T47D (cell line): Measurements from ENCODE around the gene ARHGAP8.
"Not testable (repeated sequence)": the region's sequence is repeated elsewhere in the genome, so short reads cannot be mapped to it uniquely, and the experiment has no call there.

Source experiments
- DNase-seq, 2 experiments: peaks; one replicate each; pipeline versions ENCODE4 v3.0.0 to v3.0.0-alpha.2; 2011 to 2012; ENCODE audit warnings: low read depth in 1 of 2, low spot score in 1 of 2
- JUND ChIP-seq: IDR thresholded peaks from 2 replicates; pipeline ENCODE4 v1.6.1; 2012; ENCODE audit warnings: low read depth
- in situ Hi-C: cut with HindIII; loops from 2 replicates; pipeline ENCODE4 v1.10.0; 2016; ENCODE audit warnings: low sequenced_read_pairs, low pct_unique_long_range_greater_than_20kb

ARHGAP8 gene

DNA sequence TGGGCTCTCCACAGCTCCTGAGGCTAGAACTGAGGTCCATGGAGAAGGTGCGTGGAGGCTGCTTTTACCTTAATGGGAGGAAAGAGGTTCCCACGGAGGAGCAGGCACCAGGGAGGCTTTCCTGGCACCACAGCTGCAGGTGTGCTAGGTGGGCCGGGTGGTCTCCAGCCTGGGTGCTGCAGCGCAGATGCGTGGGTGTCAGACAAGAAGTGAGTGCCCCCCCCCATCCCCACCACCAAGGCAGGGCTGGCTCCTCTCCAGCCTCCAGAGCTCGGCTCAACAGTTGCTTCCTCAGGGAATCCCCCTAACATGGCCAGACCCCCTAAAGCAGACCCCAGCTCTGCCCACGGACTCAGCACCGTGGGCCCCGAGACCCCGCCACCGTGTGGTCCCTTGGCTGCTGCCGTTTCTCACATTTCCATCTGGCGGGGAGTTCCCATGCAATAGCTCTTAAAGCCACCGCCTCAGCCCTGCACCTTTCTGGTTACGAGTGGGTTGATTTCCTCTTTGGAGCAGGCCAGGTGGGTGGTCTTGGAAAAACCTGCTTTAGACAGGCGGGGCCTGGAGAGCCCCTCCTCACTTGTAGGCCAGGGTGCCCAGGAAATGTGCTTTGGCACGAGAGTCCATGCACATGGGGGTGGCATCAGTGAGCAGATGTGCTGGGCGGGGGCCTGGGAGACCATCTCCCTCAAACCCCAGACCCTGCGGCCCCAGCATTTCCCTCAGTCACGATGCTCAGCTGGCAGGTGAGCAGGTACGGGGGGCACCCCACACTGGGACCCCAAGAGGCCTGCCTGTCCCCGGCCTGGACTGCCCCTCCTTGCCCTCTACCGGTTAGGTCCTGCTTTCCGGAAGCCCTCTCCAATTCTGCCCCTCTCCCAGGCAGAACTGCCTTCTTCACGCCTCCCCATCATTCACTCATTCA, 93.7 kb downstream of the ARHGAP8 start:
- no peak for DNase-seq
- no peak for TF ChIP-seq JUND
- in situ Hi-C loops = no loop called here

DNA sequence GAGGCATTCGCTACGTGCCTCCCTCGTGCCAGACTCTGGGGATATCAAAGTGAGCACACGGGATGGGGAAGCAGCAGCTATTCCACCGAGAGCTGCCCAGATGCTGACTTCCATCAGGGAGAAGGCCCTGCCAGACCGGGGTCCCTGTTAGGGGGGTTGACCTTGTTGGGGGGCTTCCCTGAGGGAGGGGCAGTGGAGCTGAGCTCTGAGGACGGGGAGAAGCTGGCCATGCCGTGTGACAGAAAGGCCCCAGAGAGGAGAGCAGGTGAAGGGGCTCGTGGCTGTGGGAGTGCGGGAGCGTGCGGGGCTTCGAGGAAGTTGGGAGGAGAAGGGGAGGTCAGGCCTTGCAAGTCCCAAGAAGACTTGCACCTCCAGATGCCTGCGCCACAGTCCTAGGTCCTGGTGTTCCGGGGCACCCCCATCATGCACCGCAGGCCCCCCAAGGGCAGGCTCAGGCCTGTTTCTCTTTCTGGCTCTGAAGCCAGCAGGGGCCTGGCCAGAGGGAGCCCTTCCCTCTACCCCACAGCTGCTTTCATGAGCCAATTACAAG, 94.4 kb downstream of the ARHGAP8 start:
- no peak for DNase-seq
- in situ Hi-C loops = no loop called here
- TF ChIP-seq JUND = no peak

DNA sequence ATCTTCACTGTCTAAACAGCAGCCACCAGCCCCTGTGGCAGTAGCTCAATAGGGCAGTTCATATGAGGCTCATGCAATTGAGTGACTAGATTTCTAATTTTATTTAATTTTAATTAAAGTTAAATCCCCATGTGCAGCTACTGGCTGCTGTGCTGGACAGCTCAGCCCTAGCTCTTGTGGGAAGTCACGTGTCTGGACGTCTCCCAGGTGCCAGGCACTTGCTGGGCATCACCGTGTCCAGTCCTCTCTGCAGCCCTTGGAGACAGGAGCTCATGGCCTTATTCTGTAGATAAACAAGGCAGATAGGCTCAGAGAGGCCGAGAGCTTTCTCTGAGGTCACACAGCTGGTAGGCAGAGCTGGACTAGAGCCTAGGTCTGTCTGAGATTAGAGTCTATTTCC, 95.0 kb downstream of the ARHGAP8 start:
- in situ Hi-C loops = no loop called here
- no peak for TF ChIP-seq JUND
- DNase-seq = no peak

DNA sequence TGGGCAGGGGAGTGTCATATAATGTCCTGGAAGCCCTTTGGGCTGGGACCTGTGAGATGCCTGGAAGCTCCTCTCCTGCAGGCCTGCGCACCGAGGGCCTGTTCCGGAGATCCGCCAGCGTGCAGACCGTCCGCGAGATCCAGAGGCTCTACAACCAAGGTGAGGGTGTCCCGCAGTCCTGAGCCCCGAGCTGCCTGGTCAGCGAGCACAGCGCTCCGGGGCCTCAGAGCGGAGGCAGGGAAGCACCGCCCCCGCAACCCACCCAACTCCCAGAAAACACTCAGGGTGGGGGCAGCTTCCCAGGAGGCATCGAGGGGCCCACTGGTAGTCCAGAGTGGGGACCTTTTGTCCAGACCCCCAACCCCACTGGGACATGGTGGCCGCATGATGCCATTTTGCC, 95.5 kb downstream of the ARHGAP8 start:
- DNase-seq = no peak
- no peak for TF ChIP-seq JUND
- in situ Hi-C loops = no loop called here

DNA sequence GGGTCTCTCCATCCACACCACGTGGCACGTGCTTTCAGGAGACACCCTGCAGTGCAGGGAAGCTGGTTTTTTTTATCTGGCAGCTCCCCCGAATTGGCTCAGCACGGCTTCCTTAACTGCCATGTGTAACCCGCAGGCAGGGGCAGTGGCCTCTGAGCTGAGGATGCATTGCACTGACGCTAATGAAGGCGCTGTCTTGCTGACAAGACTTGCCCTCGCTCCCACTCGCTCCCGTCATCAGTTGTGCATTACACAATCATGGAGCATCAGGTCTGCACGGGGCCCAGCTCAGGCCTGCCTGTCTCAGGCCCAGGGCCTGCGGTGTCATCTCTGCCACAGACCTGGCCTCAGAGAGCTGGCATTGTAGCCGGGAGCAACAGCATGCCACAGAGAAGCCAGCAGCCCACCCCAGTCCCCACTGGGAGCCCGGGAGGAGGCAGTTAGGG, 95.9 kb downstream of the ARHGAP8 start:
- DNase-seq = no peak
- TF ChIP-seq JUND = no peak
- in situ Hi-C loops = no loop called here

DNA sequence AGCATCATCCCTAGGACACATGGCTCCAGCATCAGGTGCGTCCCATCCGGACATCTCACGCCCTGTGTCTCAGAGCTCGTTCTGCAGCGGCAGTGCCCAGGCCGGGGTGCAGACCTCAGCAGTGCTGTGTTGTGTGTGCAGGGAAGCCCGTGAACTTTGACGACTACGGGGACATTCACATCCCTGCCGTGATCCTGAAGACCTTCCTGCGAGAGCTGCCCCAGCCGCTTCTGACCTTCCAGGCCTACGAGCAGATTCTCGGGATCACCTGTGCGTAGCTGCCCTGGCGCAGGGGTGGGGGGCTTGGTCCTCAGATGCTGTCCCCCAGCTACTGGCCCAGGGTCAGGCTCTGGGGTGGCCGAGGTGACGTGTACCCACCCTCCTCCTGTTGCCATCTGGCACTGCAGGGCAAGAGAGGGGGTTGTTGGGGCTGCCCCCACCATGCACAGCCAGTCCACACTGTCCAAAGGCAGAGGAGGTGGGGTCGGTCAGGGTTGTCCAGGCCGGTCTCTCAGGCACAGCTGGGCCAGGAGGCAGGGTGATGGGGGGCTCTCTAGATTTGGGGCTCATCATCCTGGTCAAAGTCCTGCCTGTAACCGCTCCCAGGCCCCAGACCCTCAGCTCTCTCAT, 96.5 kb downstream of the ARHGAP8 start:
- DNase-seq = no peak
- in situ Hi-C loops = no loop called here
- no peak for TF ChIP-seq JUND

DNA sequence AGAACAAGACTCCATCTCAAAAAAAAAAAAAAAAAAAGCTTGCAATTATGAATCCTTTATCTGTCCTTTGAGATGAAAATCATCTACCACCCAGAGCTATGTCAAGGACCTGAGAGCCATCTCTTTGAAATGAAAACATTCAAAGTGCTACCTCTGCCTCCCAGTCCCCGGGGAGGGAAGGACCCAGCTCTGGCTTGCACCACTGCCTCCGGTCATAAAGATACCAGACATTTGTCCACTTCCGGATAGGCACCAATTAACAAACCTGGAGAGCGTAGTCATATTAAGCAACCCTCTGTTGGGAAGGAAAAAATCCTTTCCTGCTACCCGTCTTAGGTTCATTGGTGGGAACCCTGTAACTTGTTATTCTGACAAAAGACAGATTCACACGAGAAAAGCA, 98.6 kb downstream of the ARHGAP8 start:
- DNase-seq = no peak
- no peak for TF ChIP-seq JUND
- in situ Hi-C loops = no loop called here

DNA sequence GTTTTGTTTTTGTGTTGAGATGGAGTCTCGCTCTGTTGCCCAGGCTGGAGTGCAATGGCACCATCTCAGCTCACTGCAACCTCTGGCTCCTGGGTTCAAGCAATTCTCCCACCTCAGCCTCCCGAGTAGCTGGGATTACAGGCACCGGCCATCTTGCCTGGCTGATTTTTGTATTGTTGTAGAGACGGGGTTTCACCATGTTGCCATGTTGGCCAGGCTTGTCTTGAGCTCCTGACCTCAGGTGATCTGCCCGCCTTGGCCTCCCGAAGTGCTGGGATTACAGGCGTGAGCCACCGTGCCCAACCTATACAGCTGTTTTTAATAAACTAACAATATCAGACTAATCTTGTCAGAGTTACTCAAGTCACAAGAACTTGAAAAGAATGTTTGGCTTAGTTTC, 102.3 kb downstream of the ARHGAP8 start:
- in situ Hi-C loops, DNase-seq: not testable (repeated sequence)

DNA sequence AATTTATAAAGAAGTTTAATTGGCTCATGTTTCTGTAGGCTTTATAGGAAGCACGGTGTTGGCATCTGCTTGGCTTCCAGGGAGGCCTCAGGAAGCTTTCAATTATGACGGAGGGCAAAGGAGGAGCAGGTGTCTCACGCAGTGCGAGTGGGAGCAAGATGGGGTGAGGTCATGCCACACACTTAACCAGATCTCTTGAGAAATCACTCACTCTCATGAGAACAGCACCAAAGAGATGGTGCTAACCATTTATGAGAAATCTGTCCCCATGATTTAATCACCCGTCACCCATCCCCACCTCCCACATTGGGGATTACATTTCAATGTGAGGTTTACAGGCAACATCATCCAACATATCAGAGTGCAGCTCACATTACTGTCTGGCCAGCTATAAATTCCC, 103.5 kb downstream of the ARHGAP8 start:
- no peak for DNase-seq
- in situ Hi-C loops = no loop called here
- TF ChIP-seq JUND = no peak

DNA sequence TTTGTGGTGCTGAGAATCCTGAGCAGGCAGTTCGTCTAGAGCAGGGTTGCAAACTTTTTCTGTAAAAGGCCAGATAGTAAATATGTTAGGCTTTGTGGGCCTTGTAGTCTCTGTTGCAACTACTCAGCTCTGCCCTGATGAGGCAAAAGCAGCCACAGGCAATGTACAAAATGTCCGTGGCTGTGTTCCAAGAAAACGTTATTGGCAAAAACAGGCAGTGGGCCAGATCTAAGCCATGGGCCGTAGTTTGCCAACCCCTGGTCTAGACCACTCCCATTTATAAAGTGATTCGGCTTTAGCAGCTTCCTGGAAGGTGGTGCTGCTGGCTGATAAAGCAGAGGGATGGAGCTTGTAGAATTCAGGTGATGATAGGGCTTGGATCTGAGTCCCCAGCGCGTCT, 106.4 kb downstream of the ARHGAP8 start:
- in situ Hi-C loops, DNase-seq: not testable (repeated sequence)

DNA sequence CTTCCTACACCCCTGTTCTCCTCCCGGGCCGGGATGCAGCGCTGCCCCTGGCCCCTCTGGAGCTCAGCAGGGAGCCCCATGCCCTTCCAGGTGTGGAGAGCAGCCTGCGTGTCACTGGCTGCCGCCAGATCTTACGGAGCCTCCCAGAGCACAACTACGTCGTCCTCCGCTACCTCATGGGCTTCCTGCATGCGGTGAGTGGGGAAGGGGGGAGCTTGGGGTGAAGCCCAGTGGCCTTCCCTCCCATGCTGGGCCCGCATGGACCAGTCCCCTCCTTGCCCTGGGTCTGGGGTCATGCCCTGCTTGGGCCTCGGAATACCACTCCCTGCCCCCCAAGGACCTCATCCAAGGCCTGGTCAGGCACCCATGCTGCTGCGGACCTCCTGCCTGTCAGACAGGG, 107.3 kb downstream of the ARHGAP8 start:
- no peak for DNase-seq
- TF ChIP-seq JUND = no peak
- in situ Hi-C loops = no loop called here

DNA sequence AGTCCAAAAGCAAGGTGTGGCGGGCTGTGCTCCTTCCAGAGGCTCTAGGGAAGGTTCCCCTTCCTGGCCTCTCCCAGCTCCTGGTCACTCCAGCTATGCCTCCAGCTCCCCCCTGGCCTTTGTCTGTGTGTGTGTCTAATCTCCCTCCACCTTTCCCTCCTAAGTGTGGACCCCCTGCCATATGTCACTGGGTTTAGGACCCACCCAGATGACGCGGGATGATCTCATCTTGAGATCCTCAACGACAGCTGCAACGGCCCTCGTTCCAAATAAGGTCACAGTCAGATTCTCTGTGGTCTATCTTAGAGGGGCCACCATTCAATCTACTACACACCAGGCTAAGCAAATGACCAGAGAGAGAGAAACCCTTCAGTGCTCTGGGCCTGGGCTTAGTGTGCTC, 107.9 kb downstream of the ARHGAP8 start:
- in situ Hi-C loops = no loop called here

DNA sequence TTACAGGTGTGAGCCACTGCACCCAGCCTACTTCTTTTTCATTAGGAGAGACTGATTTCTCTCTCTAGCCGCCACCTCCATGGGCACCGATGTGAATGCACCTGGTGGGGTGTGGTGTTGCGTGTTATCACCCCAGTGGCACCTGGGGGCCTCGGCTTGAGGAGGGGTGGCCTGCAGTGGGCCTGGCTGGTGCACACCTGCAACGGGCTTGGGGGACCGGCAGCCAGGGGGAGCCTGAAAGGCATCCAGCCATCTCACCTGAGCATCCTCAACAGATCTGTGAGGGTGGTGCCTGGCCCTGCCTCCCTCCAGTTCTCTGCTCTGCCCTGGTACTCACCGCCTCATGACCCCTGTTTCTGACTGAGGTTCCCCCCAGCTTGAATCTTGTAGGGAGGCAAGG, 108.9 kb downstream of the ARHGAP8 start:
- no peak for DNase-seq
- TF ChIP-seq JUND = no peak
- in situ Hi-C loops = no loop called here

More for the DNA sequence above, 107.9 kb downstream of the ARHGAP8 start:
- DNase-seq = no peak
- no peak for TF ChIP-seq JUND

DNA sequence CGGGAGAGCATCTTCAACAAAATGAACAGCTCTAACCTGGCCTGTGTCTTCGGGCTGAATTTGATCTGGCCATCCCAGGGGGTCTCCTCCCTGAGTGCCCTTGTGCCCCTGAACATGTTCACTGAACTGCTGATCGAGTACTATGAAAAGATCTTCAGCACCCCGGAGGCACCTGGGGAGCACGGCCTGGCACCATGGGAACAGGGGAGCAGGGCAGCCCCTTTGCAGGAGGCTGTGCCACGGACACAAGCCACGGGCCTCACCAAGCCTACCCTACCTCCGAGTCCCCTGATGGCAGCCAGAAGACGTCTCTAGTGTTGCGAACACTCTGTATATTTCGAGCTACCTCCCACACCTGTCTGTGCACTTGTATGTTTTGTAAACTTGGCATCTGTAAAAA, 109.9 kb downstream of the ARHGAP8 start:
- DNase-seq = no peak
- TF ChIP-seq JUND = no peak
- in situ Hi-C loops = no loop called here
